GM10266 (cell line): Measurements from ENCODE around the gene TMEM80.

ENCODE experiments used
- DNase-seq: peaks from one replicate; pipeline ENCODE4 v3.0.0; 2012; ENCODE audit errors: extremely low spot score
- CTCF ChIP-seq: IDR thresholded peaks from 2 replicates; pipeline ENCODE4 v1.5.1; 2012; ENCODE audit warnings: mild to moderate bottlenecking, low read depth; ENCODE audit not compliant: control insufficient read depth, insufficient read depth; ENCODE audit errors: missing control alignments

TMEM80 gene

DNA sequence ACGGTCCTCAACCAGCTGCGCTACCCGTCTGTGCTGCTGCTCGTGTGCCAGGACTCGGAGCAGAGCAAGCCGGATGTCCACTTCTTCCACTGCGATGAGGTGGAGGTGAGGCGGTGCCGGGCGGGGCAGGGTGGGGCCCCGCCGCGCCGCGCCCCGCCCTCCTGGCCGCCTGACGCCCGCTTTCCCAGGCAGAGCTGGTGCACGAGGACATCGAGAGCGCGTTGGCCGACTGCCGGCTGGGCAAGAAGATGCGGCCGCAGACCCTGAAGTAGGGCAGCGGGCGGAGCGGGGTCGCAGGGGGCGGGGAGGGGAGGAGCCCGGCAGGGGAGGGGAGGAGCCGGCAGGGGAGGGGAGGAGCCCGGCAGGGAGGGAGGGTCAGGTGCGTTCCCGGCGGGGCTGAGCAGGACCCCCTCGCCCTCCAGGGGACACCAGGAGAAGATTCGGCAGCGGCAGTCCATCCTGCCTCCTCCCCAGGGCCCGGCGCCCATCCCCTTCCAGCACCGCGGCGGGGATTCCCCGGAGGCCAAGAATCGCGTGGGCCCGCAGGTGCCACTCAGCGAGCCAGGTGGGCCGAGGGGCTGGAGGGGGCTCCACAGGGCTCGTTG lies 25.1 kb downstream of the TMEM80 start:
- no peak for TF ChIP-seq CTCF
- DNase-seq: peak; percentile 60

DNA sequence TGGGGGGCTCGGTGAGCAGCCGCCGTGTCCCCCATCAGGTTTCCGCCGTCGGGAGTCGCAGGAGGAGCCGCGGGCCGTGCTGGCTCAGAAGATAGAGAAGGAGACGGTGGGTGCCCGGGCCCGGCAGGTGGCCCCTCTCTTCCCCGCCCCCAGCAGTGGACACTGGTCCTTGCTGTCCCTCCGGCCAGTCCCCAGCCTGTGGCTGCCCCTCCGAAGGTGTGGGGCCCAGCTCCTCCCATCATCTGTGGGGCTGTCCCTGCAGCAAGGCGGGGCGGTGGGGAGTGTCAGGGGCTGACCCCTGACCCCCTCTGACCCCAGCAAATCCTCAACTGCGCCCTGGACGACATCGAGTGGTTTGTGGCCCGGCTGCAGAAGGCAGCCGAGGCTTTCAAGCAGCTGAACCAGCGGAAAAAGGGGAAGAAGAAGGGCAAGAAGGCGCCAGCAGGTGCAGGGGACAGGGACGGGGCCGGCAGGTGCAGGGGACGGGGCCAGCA lies 25.7 kb downstream of the TMEM80 start:
- no peak for DNase-seq
- no peak for TF ChIP-seq CTCF

- peak; percentile 69 for DNase-seq
- no peak for TF ChIP-seq CTCF
Measured at GRCh38 chr11:721741-722345, 26.2 kb downstream of the TMEM80 start.

- DNase-seq: no peak
Measured at GRCh38 chr11:722346-722811, 26.8 kb downstream of the TMEM80 start.

GRCh38 chr11:723120-723883 lies 27.7 kb downstream of the TMEM80 start:
- peak; percentile 84 for DNase-seq
- peak; percentile 65 for TF ChIP-seq CTCF

More at GRCh38 chr11:722346-722811, 26.8 kb downstream of the TMEM80 start:
- no peak for TF ChIP-seq CTCF

GRCh38 chr11:724049-724777 lies 28.6 kb downstream of the TMEM80 start:
- no peak for TF ChIP-seq CTCF
- DNase-seq: peak; percentile 66
